ENCODE data around the gene IGLL1. TPM values are rescaled to one million over a fixed set of nuclear protein-coding genes. Genes with fewer than 3 reads are reported as not detected.

IGLL1 gene
- total RNA-seq, 1 donor from 2014 or later = not detected

GRCh38 chr22:23556026-23556620 lies 24.0 kb downstream of the IGLL1 start:
- DNase-seq (no peak), ATAC-seq (no peak)
- intact Hi-C loops (cut with DNase I) = no loop called here

GRCh38 chr22:23555118-23555517 lies 25.0 kb downstream of the IGLL1 start:
- H3K36me3 ChIP-seq = no peaks in the 10 kb centered on the region
- H3K27ac ChIP-seq = no peak overlapping the region
- no peaks in the 10 kb centered on the region for H3K9me3 ChIP-seq
- intact Hi-C loops (cut with DNase I) = no loop called here
- ATAC-seq = no peak
- peaks cover 32% of the 10 kb centered on the region for H3K27me3 ChIP-seq (ENCODE audit: low read depth)
- no peak for DNase-seq
- no peak overlapping the region for H3K4me3 ChIP-seq
- no peak for TF ChIP-seq CTCF (IDR thresholded peaks at IDR 0.05)
- H3K4me1 ChIP-seq = no peaks in the 10 kb centered on the region

More at GRCh38 chr22:23556026-23556620, 24.0 kb downstream of the IGLL1 start:
- no peak for TF ChIP-seq CTCF (IDR thresholded peaks at IDR 0.05)
- H3K27ac ChIP-seq = no peak overlapping the region
- H3K27me3 ChIP-seq (ENCODE audit: low read depth) = peaks cover 32% of the 10 kb centered on the region
- H3K9me3 ChIP-seq = no peaks in the 10 kb centered on the region
- H3K4me1 ChIP-seq = no peaks in the 10 kb centered on the region
- no peaks in the 10 kb centered on the region for H3K36me3 ChIP-seq
- no peak overlapping the region for H3K4me3 ChIP-seq

- peaks cover 31% of the 10 kb centered on the region for H3K27me3 ChIP-seq (ENCODE audit: low read depth)
- H3K36me3 ChIP-seq = no peaks in the 10 kb centered on the region
- no peak overlapping the region for H3K27ac ChIP-seq
- H3K9me3 ChIP-seq = no peaks in the 10 kb centered on the region
- no peak for ATAC-seq
- intact Hi-C loops (cut with DNase I) = no loop called here
- no peak overlapping the region for H3K4me3 ChIP-seq
- no peak for TF ChIP-seq CTCF (IDR thresholded peaks at IDR 0.05)
- DNase-seq = no peak
- H3K4me1 ChIP-seq = no peaks in the 10 kb centered on the region
These were observed 25.9 kb downstream of the IGLL1 start for GRCh38 chr22:23553924-23554870.

- no peak for DNase-seq
- no peak for TF ChIP-seq CTCF (IDR thresholded peaks at IDR 0.05)
These were observed 26.7 kb downstream of the IGLL1 start for GRCh38 chr22:23553438-23553837.

GRCh38 chr22:23552573-23552972 lies 27.5 kb downstream of the IGLL1 start:
- TF ChIP-seq CTCF (IDR thresholded peaks at IDR 0.05) = no peak
- H3K36me3 ChIP-seq = no peaks in the 10 kb centered on the region
- intact Hi-C loops (cut with DNase I) = no loop called here
- ATAC-seq (no peak), DNase-seq (no peak)
- peaks cover 5% of the 10 kb centered on the region for H3K9me3 ChIP-seq
- no peaks in the 10 kb centered on the region for H3K4me1 ChIP-seq
- H3K27me3 ChIP-seq (ENCODE audit: low read depth) = peaks cover 28% of the 10 kb centered on the region
- H3K4me3 ChIP-seq = no peak overlapping the region
- H3K27ac ChIP-seq = no peak overlapping the region

More at GRCh38 chr22:23553438-23553837, 26.7 kb downstream of the IGLL1 start:
- Histone ChIP-seq H3K27me3 (ENCODE audit: low read depth) (peaks cover 28% of the 10 kb centered on the region), H3K4me3 (no peak overlapping the region), H3K27ac (no peak overlapping the region), H3K36me3 (no peaks in the 10 kb centered on the region), H3K9me3 (no peaks in the 10 kb centered on the region), H3K4me1 (no peaks in the 10 kb centered on the region)
- intact Hi-C loops (cut with DNase I) = no loop called here
- no peak for ATAC-seq
